GM15510 (cell line): Measurements from ENCODE around the gene XPNPEP2.

Experiments used
- POLR2A ChIP-seq: IDR thresholded peaks from 3 replicates; pipeline ENCODE4 v1.6.1; 2011; ENCODE audit warnings: borderline replicate concordance; ENCODE audit not compliant: insufficient read length; ENCODE audit errors: extremely low read depth

XPNPEP2 gene

GRCh38 chrX:129755779-129756650, 17.2 kb downstream of the XPNPEP2 start:
- TF ChIP-seq POLR2A = no peak

GRCh38 chrX:129759576-129760061, 20.8 kb downstream of the XPNPEP2 start:
- TF ChIP-seq POLR2A = no peak

- TF ChIP-seq POLR2A = no peak
These were observed 21.4 kb downstream of the XPNPEP2 start for GRCh38 chrX:129760155-129760554.

- no peak for TF ChIP-seq POLR2A
These were observed 22.2 kb downstream of the XPNPEP2 start for GRCh38 chrX:129760981-129761380.

- TF ChIP-seq POLR2A = no peak
These were observed 22.8 kb downstream of the XPNPEP2 start for GRCh38 chrX:129761596-129761995.

- TF ChIP-seq POLR2A = no peak
These were observed 23.7 kb downstream of the XPNPEP2 start for GRCh38 chrX:129762448-129762847.

GRCh38 chrX:129763666-129764065, 24.9 kb downstream of the XPNPEP2 start:
- TF ChIP-seq POLR2A = no peak

- no peak for TF ChIP-seq POLR2A
These were observed 29.4 kb downstream of the XPNPEP2 start for GRCh38 chrX:129768186-129768585.

GRCh38 chrX:129768586-129769466, 30.0 kb downstream of the XPNPEP2 start:
- TF ChIP-seq POLR2A = no peak

- no peak for TF ChIP-seq POLR2A
These were observed 30.8 kb downstream of the XPNPEP2 start for GRCh38 chrX:129769467-129770154.

GRCh38 chrX:129771266-129771995, 32.7 kb downstream of the XPNPEP2 start:
- TF ChIP-seq POLR2A = no peak

GRCh38 chrX:129772796-129773431, 34.1 kb downstream of the XPNPEP2 start:
- TF ChIP-seq POLR2A = no peak

- TF ChIP-seq POLR2A = no peak
These were observed 35.1 kb downstream of the XPNPEP2 start for GRCh38 chrX:129773649-129774458.
